Ovary (tissue), 3 donors: Measurements from ENCODE around the gene PHACTR1.

Source experiments
- CTCF ChIP-seq, 3 donors: fragments of 450-650 bp in 2 of 3; fragments of 200-600 bp in 1 of 3; IDR thresholded peaks; one replicate each; pipeline versions ENCODE4 v1.5.1 to v1.8.0; 2016 to 2022; ENCODE audit warnings: antibody characterized with exemption in 3 of 3, mild to moderate bottlenecking in 1 of 3
- EP300 ChIP-seq: sonication (generic); formaldehyde crosslinking; IDR thresholded peaks from one replicate; pipeline ENCODE4 v1.6.1; 2017; ENCODE audit warnings: antibody characterized with exemption
- POLR2A ChIP-seq: fragments of 450-650 bp; IDR thresholded peaks from one replicate; pipeline ENCODE4 v1.6.1; 2017; ENCODE audit warnings: antibody characterized with exemption, mild to moderate bottlenecking, moderate library complexity
- donor health status: DM: no; HTN: no; CAD: no.

GRCh38 chr6:13013681-13014503 is 297.3 kb downstream of the PHACTR1 start:
- no peak for TF ChIP-seq CTCF (IDR thresholded peaks at IDR 0.05)
- TF ChIP-seq POLR2A = no peak
- TF ChIP-seq EP300 = no peak
